Measurements from ENCODE around the gene DOC2A.
"Not testable (repeated sequence)": the region's sequence is repeated elsewhere in the genome, so short reads cannot be mapped to it uniquely, and the experiment has no call there.

DNA sequence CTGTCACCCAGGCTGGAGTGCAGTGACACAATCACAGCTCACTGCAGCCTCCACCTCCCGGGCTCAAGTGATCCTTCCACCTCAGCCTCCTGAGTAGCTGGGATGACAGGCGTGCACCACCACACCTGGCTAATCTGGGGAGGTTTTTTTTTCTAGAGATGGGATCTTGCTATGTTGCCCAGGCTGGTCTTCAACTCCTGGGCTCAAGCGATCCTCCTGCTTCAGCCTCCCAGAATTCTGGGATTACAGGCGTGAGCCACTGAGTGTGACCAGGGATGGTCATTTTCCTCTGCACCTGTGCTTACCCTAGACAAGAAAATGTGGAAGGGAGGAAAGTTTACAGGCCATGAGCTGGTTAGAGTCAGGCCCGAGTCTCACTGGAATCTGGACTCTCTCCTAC lies 29.9 kb upstream of the DOC2A start:
- not testable (repeated sequence) for TF ChIP-seq EZH2 (IDR thresholded peaks at IDR 0.05; ENCODE audit: low read depth, unreplicated experiment); EZH2phosphoT487 (IDR thresholded peaks at IDR 0.05; ENCODE audit: unreplicated experiment); POLR2AphosphoS5 (IDR thresholded peaks at IDR 0.05; ENCODE audit: low read depth)
- TF ChIP-seq, protein P1, sequence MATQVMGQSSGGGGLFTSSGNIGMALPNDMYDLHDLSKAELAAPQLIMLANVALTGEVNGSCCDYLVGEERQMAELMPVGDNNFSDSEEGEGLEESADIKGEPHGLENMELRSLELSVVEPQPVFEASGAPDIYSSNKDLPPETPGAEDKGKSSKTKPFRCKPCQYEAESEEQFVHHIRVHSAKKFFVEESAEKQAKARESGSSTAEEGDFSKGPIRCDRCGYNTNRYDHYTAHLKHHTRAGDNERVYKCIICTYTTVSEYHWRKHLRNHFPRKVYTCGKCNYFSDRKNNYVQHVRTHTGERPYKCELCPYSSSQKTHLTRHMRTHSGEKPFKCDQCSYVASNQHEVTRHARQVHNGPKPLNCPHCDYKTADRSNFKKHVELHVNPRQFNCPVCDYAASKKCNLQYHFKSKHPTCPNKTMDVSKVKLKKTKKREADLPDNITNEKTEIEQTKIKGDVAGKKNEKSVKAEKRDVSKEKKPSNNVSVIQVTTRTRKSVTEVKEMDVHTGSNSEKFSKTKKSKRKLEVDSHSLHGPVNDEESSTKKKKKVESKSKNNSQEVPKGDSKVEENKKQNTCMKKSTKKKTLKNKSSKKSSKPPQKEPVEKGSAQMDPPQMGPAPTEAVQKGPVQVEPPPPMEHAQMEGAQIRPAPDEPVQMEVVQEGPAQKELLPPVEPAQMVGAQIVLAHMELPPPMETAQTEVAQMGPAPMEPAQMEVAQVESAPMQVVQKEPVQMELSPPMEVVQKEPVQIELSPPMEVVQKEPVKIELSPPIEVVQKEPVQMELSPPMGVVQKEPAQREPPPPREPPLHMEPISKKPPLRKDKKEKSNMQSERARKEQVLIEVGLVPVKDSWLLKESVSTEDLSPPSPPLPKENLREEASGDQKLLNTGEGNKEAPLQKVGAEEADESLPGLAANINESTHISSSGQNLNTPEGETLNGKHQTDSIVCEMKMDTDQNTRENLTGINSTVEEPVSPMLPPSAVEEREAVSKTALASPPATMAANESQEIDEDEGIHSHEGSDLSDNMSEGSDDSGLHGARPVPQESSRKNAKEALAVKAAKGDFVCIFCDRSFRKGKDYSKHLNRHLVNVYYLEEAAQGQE (IDR thresholded peaks at IDR 0.05; ENCODE audit: unreplicated experiment), result not testable (repeated sequence)
- TF ChIP-seq, protein P2, sequence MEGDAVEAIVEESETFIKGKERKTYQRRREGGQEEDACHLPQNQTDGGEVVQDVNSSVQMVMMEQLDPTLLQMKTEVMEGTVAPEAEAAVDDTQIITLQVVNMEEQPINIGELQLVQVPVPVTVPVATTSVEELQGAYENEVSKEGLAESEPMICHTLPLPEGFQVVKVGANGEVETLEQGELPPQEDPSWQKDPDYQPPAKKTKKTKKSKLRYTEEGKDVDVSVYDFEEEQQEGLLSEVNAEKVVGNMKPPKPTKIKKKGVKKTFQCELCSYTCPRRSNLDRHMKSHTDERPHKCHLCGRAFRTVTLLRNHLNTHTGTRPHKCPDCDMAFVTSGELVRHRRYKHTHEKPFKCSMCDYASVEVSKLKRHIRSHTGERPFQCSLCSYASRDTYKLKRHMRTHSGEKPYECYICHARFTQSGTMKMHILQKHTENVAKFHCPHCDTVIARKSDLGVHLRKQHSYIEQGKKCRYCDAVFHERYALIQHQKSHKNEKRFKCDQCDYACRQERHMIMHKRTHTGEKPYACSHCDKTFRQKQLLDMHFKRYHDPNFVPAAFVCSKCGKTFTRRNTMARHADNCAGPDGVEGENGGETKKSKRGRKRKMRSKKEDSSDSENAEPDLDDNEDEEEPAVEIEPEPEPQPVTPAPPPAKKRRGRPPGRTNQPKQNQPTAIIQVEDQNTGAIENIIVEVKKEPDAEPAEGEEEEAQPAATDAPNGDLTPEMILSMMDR (conservative IDR thresholded peaks at IDR 0.05; ENCODE audit: low read depth in 2 of 2), result not testable (repeated sequence)

All from GM23338 (cell line).